Activated naive CD4-positive, alpha-beta T cell treated with anti-CD3 and anti-CD28 coated beads, Interleukin-2, amount 50 U/mL, for 16 hours (primary cell): ENCODE measurements around the gene CAPN6.

Source experiments
- DNase-seq: peaks from one replicate; pipeline ENCODE4 v3.0.0-alpha.2; 2020

Gene CAPN6

DNA sequence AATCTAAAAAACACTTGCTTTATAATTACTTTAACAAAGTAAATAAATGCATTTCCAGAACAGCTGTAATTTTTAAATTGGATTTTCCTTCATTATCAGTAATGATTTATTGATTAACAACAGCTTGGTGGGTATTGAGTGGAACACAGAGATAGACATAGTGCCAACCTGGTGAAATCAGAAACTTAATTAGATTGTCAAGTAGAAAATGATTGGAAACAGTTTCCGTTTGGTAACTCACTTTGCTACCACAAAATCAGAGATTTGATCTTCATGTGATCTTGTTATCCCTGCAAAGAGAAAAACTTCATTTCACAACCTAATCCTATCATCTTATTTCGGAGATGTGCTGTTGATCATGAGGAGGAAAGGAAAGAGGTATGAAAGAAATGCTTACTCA, 70.8 kb downstream of the CAPN6 start:
- DNase-seq, result no peak
